HG03432 (cell line): ENCODE results near the gene ALDH2.
"Not testable (repeated sequence)": the region's sequence is repeated elsewhere in the genome, so short reads cannot be mapped to it uniquely, and the experiment has no call there.

ENCODE experiments used
- ATAC-seq: cut with Tn5 transposase; IDR thresholded peaks from one replicate; pipeline ENCODE4 v1.9.1; 2021; ENCODE audit warnings: mild to moderate bottlenecking, moderate library complexity; ENCODE audit not compliant: unreplicated experiment

The ALDH2 gene

GRCh38 chr12:111758120-111758561, 8.6 kb upstream of the ALDH2 start:
- no peak for ATAC-seq

- no peak for ATAC-seq
Measured at GRCh38 chr12:111759271-111759670, 7.5 kb upstream of the ALDH2 start.

GRCh38 chr12:111759991-111760390, 6.7 kb upstream of the ALDH2 start:
- ATAC-seq, result no peak

- no peak for ATAC-seq
Measured at GRCh38 chr12:111761099-111761498, 5.6 kb upstream of the ALDH2 start.

GRCh38 chr12:111761706-111762105, 5.0 kb upstream of the ALDH2 start:
- no peak for ATAC-seq

- ATAC-seq, result not testable (repeated sequence)
Measured at GRCh38 chr12:111763552-111763951, 3.2 kb upstream of the ALDH2 start.

- peak; percentile 34 for ATAC-seq
Measured at GRCh38 chr12:111764120-111764821, 2.5 kb upstream of the ALDH2 start.

- no peak for ATAC-seq
Measured at GRCh38 chr12:111767362-111768158, 827 bp downstream of the ALDH2 start.

GRCh38 chr12:111768159-111768895, 1.6 kb downstream of the ALDH2 start:
- ATAC-seq, result no peak

GRCh38 chr12:111769599-111769998, 2.9 kb downstream of the ALDH2 start:
- ATAC-seq, result no peak

GRCh38 chr12:111773801-111774551, 7.2 kb downstream of the ALDH2 start:
- ATAC-seq, result no peak

GRCh38 chr12:111775205-111776193, 8.8 kb downstream of the ALDH2 start:
- ATAC-seq, result peak; percentile 70

GRCh38 chr12:111776836-111777344, 10.2 kb downstream of the ALDH2 start:
- ATAC-seq, result no peak

GRCh38 chr12:111777345-111778045, 10.8 kb downstream of the ALDH2 start:
- no peak for ATAC-seq

GRCh38 chr12:111780166-111780565, 13.4 kb downstream of the ALDH2 start:
- ATAC-seq, result no peak

- ATAC-seq, result no peak
Measured at GRCh38 chr12:111780615-111781014, 13.9 kb downstream of the ALDH2 start.

- ATAC-seq, result no peak
Measured at GRCh38 chr12:111781085-111781658, 14.4 kb downstream of the ALDH2 start.

GRCh38 chr12:111783046-111783445, 16.3 kb downstream of the ALDH2 start:
- no peak for ATAC-seq
